Measurements from ENCODE around the gene PWWP2B. TPM values are rescaled to one million over a fixed set of nuclear protein-coding genes. Genes with fewer than 3 reads are reported as not detected.

Gene PWWP2B
- total RNA-seq, 5 donors from 2014 or later (not counting 1 experiment from before 2014, with no cell fraction given), result 11.5 to 15.3 (median 13.6) TPM

GRCh38 chr10:132363376-132363775 is 33.6 kb upstream of the PWWP2B start:
- peaks cover 26% of the 10 kb centered on the region for H3K36me3 Mint-ChIP-seq
- CTCF ChIA-PET, result no interaction called here
- H3K27ac Mint-ChIP-seq, result no peak overlapping the region
- H3K36me3 ChIP-seq (ENCODE audit: control insufficient read depth in 2 of 2, extremely low read depth in 1 of 2, insufficient read depth in 1 of 2, low read length in 1 of 2), result peaks cover 0 to 3% of the 10 kb centered on the region in 2 donors
- H3K9me3 Mint-ChIP-seq, result no peaks in the 10 kb centered on the region
- 95% methylated on average over 14 of the region's 15 CpGs for WGBS (ENCODE audit: insufficient coverage)
- DNase-seq, result no peak
- H3K9me3 ChIP-seq, result no peaks in the 10 kb centered on the region
- H3K4me1 Mint-ChIP-seq, result no peaks in the 10 kb centered on the region
- H3K4me3 Mint-ChIP-seq, result no peak overlapping the region
- POLR2A ChIA-PET, result no interaction called here
- H3K27ac ChIP-seq (ENCODE audit: low read length), result no peak overlapping the region
- ATAC-seq (replicated peaks in 1 of 4), result no peak
- H3K27me3 Mint-ChIP-seq, result no peaks in the 10 kb centered on the region
- no peaks in the 10 kb centered on the region for H3K4me1 ChIP-seq (ENCODE audit: control insufficient read depth in 1 of 2, extremely low read depth in 1 of 2, insufficient read depth in 2 of 2, low read length in 2 of 2)
- H3K27me3 ChIP-seq (replicated peaks in 1 of 2; ENCODE audit: control insufficient read depth in 2 of 2, extremely low read depth in 1 of 2, insufficient read depth in 2 of 2, low read length in 1 of 2), result no peaks in the 10 kb centered on the region
- no peak overlapping the region for H3K4me3 ChIP-seq (ENCODE audit: control insufficient read depth in 1 of 2, extremely low read depth in 1 of 2, low read length in 1 of 2)

- Histone ChIP-seq H3K27me3 (replicated peaks in 1 of 2; ENCODE audit: control insufficient read depth in 2 of 2, extremely low read depth in 1 of 2, insufficient read depth in 2 of 2, low read length in 1 of 2) (no peaks in the 10 kb centered on the region), H3K9me3 (no peaks in the 10 kb centered on the region), H3K27ac (ENCODE audit: low read length) (no peak overlapping the region), H3K4me1 (ENCODE audit: control insufficient read depth in 1 of 2, extremely low read depth in 1 of 2, insufficient read depth in 2 of 2, low read length in 2 of 2) (no peaks in the 10 kb centered on the region), H3K4me3 (ENCODE audit: control insufficient read depth in 1 of 2, extremely low read depth in 1 of 2, low read length in 1 of 2) (no peak overlapping the region), H3K36me3 (ENCODE audit: control insufficient read depth in 2 of 2, extremely low read depth in 1 of 2, insufficient read depth in 1 of 2, low read length in 1 of 2) (peaks cover 0 to 3% of the 10 kb centered on the region in 2 donors)
- DNase-seq (no peak), ATAC-seq (replicated peaks in 1 of 4) (peak in 3 of 4 experiments; percentile 31 to 55 (median 41))
- ChIA-PET CTCF (no interaction called here), POLR2A (no interaction called here)
- 62% methylated on average over 14 of the region's 16 CpGs for WGBS (ENCODE audit: insufficient coverage)
- Mint-ChIP-seq H3K9me3 (no peaks in the 10 kb centered on the region), H3K27me3 (no peaks in the 10 kb centered on the region), H3K36me3 (peaks cover 33% of the 10 kb centered on the region), H3K4me1 (no peaks in the 10 kb centered on the region), H3K4me3 (no peak overlapping the region), H3K27ac (no peak overlapping the region)
Measured at GRCh38 chr10:132363921-132364593, 32.9 kb upstream of the PWWP2B start.

DNA sequence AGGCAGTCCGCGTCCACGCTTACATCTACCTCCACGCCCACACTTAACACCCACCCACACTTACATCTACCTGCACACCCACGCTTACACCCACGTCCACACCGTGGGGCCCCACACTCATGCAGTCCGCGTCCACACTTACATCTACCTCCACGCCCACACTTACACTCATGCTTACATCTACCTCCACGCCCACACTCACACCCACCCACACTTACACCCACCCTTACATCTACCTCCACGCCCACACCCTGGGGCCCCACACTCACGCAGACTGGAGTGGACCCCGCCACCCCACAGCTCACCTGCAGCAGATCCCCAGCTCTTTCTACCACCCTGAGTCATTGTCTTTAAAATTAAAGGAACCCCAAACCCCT is 32.4 kb upstream of the PWWP2B start:
- H3K27ac ChIP-seq (ENCODE audit: low read length), result no peak overlapping the region
- no peak for DNase-seq
- H3K36me3 ChIP-seq (ENCODE audit: control insufficient read depth in 2 of 2, extremely low read depth in 1 of 2, insufficient read depth in 1 of 2, low read length in 1 of 2), result peaks cover 0 to 3% of the 10 kb centered on the region in 2 donors
- POLR2A ChIA-PET, result no interaction called here
- no peak for ATAC-seq (replicated peaks in 1 of 4)
- CTCF ChIA-PET, result no interaction called here
- H3K4me1 Mint-ChIP-seq, result no peaks in the 10 kb centered on the region
- no peaks in the 10 kb centered on the region for H3K9me3 ChIP-seq
- no peak overlapping the region for H3K4me3 Mint-ChIP-seq
- no peaks in the 10 kb centered on the region for H3K27me3 Mint-ChIP-seq
- no peak overlapping the region for H3K4me3 ChIP-seq (ENCODE audit: control insufficient read depth in 1 of 2, extremely low read depth in 1 of 2, low read length in 1 of 2)
- peaks cover 36% of the 10 kb centered on the region for H3K36me3 Mint-ChIP-seq
- 85% methylated on average over 12 of the region's 14 CpGs for WGBS (ENCODE audit: insufficient coverage)
- H3K27me3 ChIP-seq (replicated peaks in 1 of 2; ENCODE audit: control insufficient read depth in 2 of 2, extremely low read depth in 1 of 2, insufficient read depth in 2 of 2, low read length in 1 of 2), result no peaks in the 10 kb centered on the region
- no peak overlapping the region for H3K27ac Mint-ChIP-seq
- no peaks in the 10 kb centered on the region for H3K9me3 Mint-ChIP-seq
- no peaks in the 10 kb centered on the region for H3K4me1 ChIP-seq (ENCODE audit: control insufficient read depth in 1 of 2, extremely low read depth in 1 of 2, insufficient read depth in 2 of 2, low read length in 2 of 2)

DNA sequence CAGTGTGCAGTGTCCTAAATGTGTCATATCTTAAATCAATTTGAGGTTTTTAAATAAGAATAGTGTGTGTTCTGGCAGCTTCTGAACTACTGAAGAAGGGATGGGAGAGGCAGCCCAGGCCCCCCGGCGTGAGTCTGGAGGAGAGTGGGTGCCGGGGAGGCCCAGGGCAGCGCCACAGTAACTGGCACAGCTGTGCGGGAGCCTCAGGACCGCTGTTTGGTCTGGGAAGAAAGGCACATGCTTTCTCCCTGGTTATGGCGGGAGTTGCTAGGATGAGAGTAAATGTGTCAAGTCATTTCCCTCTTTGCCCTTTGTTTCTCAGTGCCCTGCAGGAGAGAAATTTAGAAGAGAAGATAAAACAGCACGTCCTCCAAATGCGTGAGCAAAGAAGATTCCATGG is 31.9 kb upstream of the PWWP2B start:
- no peaks in the 10 kb centered on the region for H3K9me3 Mint-ChIP-seq
- ATAC-seq (replicated peaks in 1 of 4) (no peak), DNase-seq (no peak)
- no peaks in the 10 kb centered on the region for H3K27me3 ChIP-seq (replicated peaks in 1 of 2; ENCODE audit: control insufficient read depth in 2 of 2, extremely low read depth in 1 of 2, insufficient read depth in 2 of 2, low read length in 1 of 2)
- H3K9me3 ChIP-seq, result no peaks in the 10 kb centered on the region
- 90% methylated on average over 8 of the region's 9 CpGs for WGBS (ENCODE audit: insufficient coverage)
- no peaks in the 10 kb centered on the region for H3K27me3 Mint-ChIP-seq
- CTCF ChIA-PET, result no interaction called here
- H3K4me3 Mint-ChIP-seq, result no peak overlapping the region
- H3K27ac Mint-ChIP-seq, result no peak overlapping the region
- peaks cover 0 to 3% of the 10 kb centered on the region in 2 donors for H3K36me3 ChIP-seq (ENCODE audit: control insufficient read depth in 2 of 2, extremely low read depth in 1 of 2, insufficient read depth in 1 of 2, low read length in 1 of 2)
- H3K36me3 Mint-ChIP-seq, result peaks cover 36% of the 10 kb centered on the region
- no peak overlapping the region for H3K27ac ChIP-seq (ENCODE audit: low read length)
- POLR2A ChIA-PET, result no interaction called here
- H3K4me1 ChIP-seq (ENCODE audit: control insufficient read depth in 1 of 2, extremely low read depth in 1 of 2, insufficient read depth in 2 of 2, low read length in 2 of 2), result no peaks in the 10 kb centered on the region
- no peak overlapping the region for H3K4me3 ChIP-seq (ENCODE audit: control insufficient read depth in 1 of 2, extremely low read depth in 1 of 2, low read length in 1 of 2)
- no peaks in the 10 kb centered on the region for H3K4me1 Mint-ChIP-seq

- no peak for DNase-seq
- no peak overlapping the region for H3K27ac ChIP-seq (ENCODE audit: low read length)
- Mint-ChIP-seq H3K36me3 (peaks cover 36% of the 10 kb centered on the region), H3K9me3 (no peaks in the 10 kb centered on the region), H3K27ac (no peak overlapping the region), H3K4me1 (no peaks in the 10 kb centered on the region), H3K27me3 (no peaks in the 10 kb centered on the region), H3K4me3 (no peak overlapping the region)
- no peak overlapping the region for H3K4me3 ChIP-seq (ENCODE audit: control insufficient read depth in 1 of 2, extremely low read depth in 1 of 2, low read length in 1 of 2)
- peaks cover 0 to 3% of the 10 kb centered on the region in 2 donors for H3K36me3 ChIP-seq (ENCODE audit: control insufficient read depth in 2 of 2, extremely low read depth in 1 of 2, insufficient read depth in 1 of 2, low read length in 1 of 2)
- ChIA-PET POLR2A (no interaction called here), CTCF (no interaction called here)
- no peaks in the 10 kb centered on the region for H3K9me3 ChIP-seq
- H3K4me1 ChIP-seq (ENCODE audit: control insufficient read depth in 1 of 2, extremely low read depth in 1 of 2, insufficient read depth in 2 of 2, low read length in 2 of 2), result peaks cover 0 to 2% of the 10 kb centered on the region in 2 experiments
- no peak for ATAC-seq (replicated peaks in 1 of 4)
- WGBS (ENCODE audit: insufficient coverage), result 94% methylated on average over 6 of the region's 8 CpGs
- H3K27me3 ChIP-seq (replicated peaks in 1 of 2; ENCODE audit: control insufficient read depth in 2 of 2, extremely low read depth in 1 of 2, insufficient read depth in 2 of 2, low read length in 1 of 2), result peaks cover 0 to 6% of the 10 kb centered on the region in 2 experiments
Measured at GRCh38 chr10:132366006-132366405, 31.0 kb upstream of the PWWP2B start.

GRCh38 chr10:132366499-132366898 is 30.5 kb upstream of the PWWP2B start:
- peaks cover 0 to 11% of the 10 kb centered on the region in 2 experiments for H3K27me3 ChIP-seq (replicated peaks in 1 of 2; ENCODE audit: control insufficient read depth in 2 of 2, extremely low read depth in 1 of 2, insufficient read depth in 2 of 2, low read length in 1 of 2)
- Mint-ChIP-seq H3K4me1 (no peaks in the 10 kb centered on the region), H3K27ac (no peak overlapping the region), H3K9me3 (no peaks in the 10 kb centered on the region), H3K36me3 (peaks cover 33% of the 10 kb centered on the region), H3K4me3 (no peak overlapping the region), H3K27me3 (no peaks in the 10 kb centered on the region)
- no peak overlapping the region for H3K27ac ChIP-seq (ENCODE audit: low read length)
- H3K36me3 ChIP-seq (ENCODE audit: control insufficient read depth in 2 of 2, extremely low read depth in 1 of 2, insufficient read depth in 1 of 2, low read length in 1 of 2), result peaks cover 0 to 3% of the 10 kb centered on the region in 2 donors
- H3K4me3 ChIP-seq (ENCODE audit: control insufficient read depth in 1 of 2, extremely low read depth in 1 of 2, low read length in 1 of 2), result no peak overlapping the region
- ChIA-PET POLR2A (no interaction called here), CTCF (no interaction called here)
- 74% methylated on average over 3 of the region's 9 CpGs for WGBS (ENCODE audit: insufficient coverage)
- peaks cover 0 to 5% of the 10 kb centered on the region in 2 experiments for H3K4me1 ChIP-seq (ENCODE audit: control insufficient read depth in 1 of 2, extremely low read depth in 1 of 2, insufficient read depth in 2 of 2, low read length in 2 of 2)
- peak in 1 of 35 experiments; percentile 10 for DNase-seq
- ATAC-seq (replicated peaks in 1 of 4), result no peak
- no peaks in the 10 kb centered on the region for H3K9me3 ChIP-seq

DNA sequence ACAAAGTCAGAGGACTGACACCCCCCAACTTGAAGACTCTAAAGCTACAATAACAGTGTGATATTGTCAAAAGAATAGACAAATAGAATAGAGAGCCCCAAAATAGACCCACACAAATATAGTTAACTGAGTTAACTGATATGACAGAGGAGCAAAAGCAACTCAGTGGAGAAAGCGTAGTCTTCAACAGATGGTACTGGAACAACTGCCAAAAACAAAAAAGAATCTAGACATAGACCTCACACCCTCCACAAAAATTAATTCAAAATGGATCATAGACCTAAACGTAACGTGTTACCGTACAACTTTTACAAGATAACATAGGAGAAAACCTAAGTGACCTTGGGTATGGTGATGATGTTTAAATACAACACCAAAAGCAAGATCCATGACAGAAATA is 28.6 kb upstream of the PWWP2B start:
- WGBS (ENCODE audit: insufficient coverage), result no CpG with 5 or more reads among the region's 4 CpGs
- Mint-ChIP-seq H3K4me3 (no peak overlapping the region), H3K27ac (no peak overlapping the region), H3K36me3 (peaks cover 28% of the 10 kb centered on the region), H3K27me3 (peaks cover 0 to 2% of the 10 kb centered on the region in 2 donors), H3K4me1 (peaks cover 4 to 6% (median 5%) of the 10 kb centered on the region in 3 donors), H3K9me3 (no peaks in the 10 kb centered on the region)
- ChIA-PET POLR2A (no interaction called here), CTCF (no interaction called here)
- DNase-seq (no peak), ATAC-seq (replicated peaks in 1 of 4) (no peak)
- Histone ChIP-seq H3K36me3 (ENCODE audit: control insufficient read depth in 2 of 2, extremely low read depth in 1 of 2, insufficient read depth in 1 of 2, low read length in 1 of 2) (peaks cover 0 to 3% of the 10 kb centered on the region in 2 donors), H3K9me3 (no peaks in the 10 kb centered on the region), H3K27me3 (replicated peaks in 1 of 2; ENCODE audit: control insufficient read depth in 2 of 2, extremely low read depth in 1 of 2, insufficient read depth in 2 of 2, low read length in 1 of 2) (peaks cover 0 to 22% of the 10 kb centered on the region in 2 experiments), H3K27ac (ENCODE audit: low read length) (no peak overlapping the region), H3K4me3 (ENCODE audit: control insufficient read depth in 1 of 2, extremely low read depth in 1 of 2, low read length in 1 of 2) (no peak overlapping the region), H3K4me1 (ENCODE audit: control insufficient read depth in 1 of 2, extremely low read depth in 1 of 2, insufficient read depth in 2 of 2, low read length in 2 of 2) (peaks cover 0 to 11% of the 10 kb centered on the region in 2 experiments)

All from T-cell (primary cell).